Activated CD8-positive, alpha-beta memory T cell treated with anti-CD3 and anti-CD28 coated beads, Interleukin-2, amount 50 U/mL, for 1 hour (primary cell): ENCODE measurements around the gene TRIM49D2.
"Not testable (repeated sequence)": the region's sequence is repeated elsewhere in the genome, so short reads cannot be mapped to it uniquely, and the experiment has no call there.

Experiments
- DNase-seq: peaks from one replicate; pipeline ENCODE4 v3.0.0-alpha.2; 2020; ENCODE audit errors: extremely low read depth

TRIM49D2 gene

GRCh38 chr11:89923764-89924163 is at the start of gene TRIM49D2:
Gene TRIM49D2, plus strand, starts transcription at chr11:89924064. Its CDS starts 2,698 bp downstream, at chr11:89926762.
- DNase-seq: not testable (repeated sequence)

- not testable (repeated sequence) for DNase-seq
These were observed 46.4 kb upstream of the TRIM49D2 start for GRCh38 chr11:89877511-89877910.

- DNase-seq: not testable (repeated sequence)
These were observed 30.6 kb upstream of the TRIM49D2 start for GRCh38 chr11:89893245-89893644.

- DNase-seq: not testable (repeated sequence)
These were observed 23.1 kb upstream of the TRIM49D2 start for GRCh38 chr11:89900809-89901208.

- no peak for DNase-seq
These were observed 1.6 kb upstream of the TRIM49D2 start, which contains the start of gene TRIM49D1 for GRCh38 chr11:89922195-89922660. Gene TRIM49D1, minus strand, starts transcription at chr11:89922245. Its CDS starts 4,535 bp downstream, at chr11:89917710.

- not testable (repeated sequence) for DNase-seq
These were observed 37.0 kb downstream of the TRIM49D2 start for GRCh38 chr11:89960833-89961232.

GRCh38 chr11:89965737-89966136 is 41.9 kb downstream of the TRIM49D2 start, which contains the start of gene TRIM64:
Gene TRIM64, plus strand, starts transcription at chr11:89966037. Its CDS starts 2,467 bp downstream, at chr11:89968504.
- not testable (repeated sequence) for DNase-seq
